Measurements from ENCODE around the gene ACOT4. TPM values are rescaled to one million over a fixed set of nuclear protein-coding genes. Genes with fewer than 3 reads are reported as not detected.
A peak's percentile ranks its signal among the peaks of the same experiment; 100 is the strongest.
"Not testable (repeated sequence)": the region's sequence is repeated elsewhere in the genome, so short reads cannot be mapped to it uniquely, and the experiment has no call there.

The ACOT4 gene
- total RNA-seq, 1 donor from 2014 or later, result 0.26 TPM

DNA sequence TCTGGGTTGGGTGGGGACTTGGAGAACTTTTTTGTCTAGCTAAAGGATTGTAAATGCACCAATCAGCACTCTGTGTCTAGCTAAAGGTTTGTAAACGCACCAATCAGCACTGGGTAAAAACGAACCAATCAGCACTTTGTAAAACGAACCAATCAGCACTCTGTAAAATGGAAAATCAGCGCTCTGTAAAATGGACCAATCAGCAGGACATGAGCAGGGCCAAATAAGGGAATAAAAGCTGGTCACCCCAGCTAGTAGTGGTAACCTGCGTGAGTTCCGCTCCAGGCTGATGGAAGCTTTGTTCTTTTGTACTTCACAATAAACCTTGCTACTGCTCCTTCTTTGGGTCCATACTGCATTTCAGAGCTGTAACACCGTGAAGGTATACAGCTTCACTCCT lies 24.3 kb upstream of the ACOT4 start:
- FAIRE-seq (no peak), DNase-seq (ENCODE audit: low read depth) (no peak)
- H3K4me3 ChIP-seq (ENCODE audit: low read depth, low read length), result no peak overlapping the region
- no peaks in the 10 kb centered on the region for H3K36me3 ChIP-seq (ENCODE audit: control insufficient read depth, insufficient read depth, low read length)
- TF ChIP-seq, protein P1, sequence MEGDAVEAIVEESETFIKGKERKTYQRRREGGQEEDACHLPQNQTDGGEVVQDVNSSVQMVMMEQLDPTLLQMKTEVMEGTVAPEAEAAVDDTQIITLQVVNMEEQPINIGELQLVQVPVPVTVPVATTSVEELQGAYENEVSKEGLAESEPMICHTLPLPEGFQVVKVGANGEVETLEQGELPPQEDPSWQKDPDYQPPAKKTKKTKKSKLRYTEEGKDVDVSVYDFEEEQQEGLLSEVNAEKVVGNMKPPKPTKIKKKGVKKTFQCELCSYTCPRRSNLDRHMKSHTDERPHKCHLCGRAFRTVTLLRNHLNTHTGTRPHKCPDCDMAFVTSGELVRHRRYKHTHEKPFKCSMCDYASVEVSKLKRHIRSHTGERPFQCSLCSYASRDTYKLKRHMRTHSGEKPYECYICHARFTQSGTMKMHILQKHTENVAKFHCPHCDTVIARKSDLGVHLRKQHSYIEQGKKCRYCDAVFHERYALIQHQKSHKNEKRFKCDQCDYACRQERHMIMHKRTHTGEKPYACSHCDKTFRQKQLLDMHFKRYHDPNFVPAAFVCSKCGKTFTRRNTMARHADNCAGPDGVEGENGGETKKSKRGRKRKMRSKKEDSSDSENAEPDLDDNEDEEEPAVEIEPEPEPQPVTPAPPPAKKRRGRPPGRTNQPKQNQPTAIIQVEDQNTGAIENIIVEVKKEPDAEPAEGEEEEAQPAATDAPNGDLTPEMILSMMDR (IDR thresholded peaks at IDR 0.05; ENCODE audit: insufficient read depth, low read length, severe bottlenecking), result no peak
- H3K27me3 ChIP-seq (ENCODE audit: control insufficient read depth, insufficient read depth, low read length), result no peaks in the 10 kb centered on the region

DNA sequence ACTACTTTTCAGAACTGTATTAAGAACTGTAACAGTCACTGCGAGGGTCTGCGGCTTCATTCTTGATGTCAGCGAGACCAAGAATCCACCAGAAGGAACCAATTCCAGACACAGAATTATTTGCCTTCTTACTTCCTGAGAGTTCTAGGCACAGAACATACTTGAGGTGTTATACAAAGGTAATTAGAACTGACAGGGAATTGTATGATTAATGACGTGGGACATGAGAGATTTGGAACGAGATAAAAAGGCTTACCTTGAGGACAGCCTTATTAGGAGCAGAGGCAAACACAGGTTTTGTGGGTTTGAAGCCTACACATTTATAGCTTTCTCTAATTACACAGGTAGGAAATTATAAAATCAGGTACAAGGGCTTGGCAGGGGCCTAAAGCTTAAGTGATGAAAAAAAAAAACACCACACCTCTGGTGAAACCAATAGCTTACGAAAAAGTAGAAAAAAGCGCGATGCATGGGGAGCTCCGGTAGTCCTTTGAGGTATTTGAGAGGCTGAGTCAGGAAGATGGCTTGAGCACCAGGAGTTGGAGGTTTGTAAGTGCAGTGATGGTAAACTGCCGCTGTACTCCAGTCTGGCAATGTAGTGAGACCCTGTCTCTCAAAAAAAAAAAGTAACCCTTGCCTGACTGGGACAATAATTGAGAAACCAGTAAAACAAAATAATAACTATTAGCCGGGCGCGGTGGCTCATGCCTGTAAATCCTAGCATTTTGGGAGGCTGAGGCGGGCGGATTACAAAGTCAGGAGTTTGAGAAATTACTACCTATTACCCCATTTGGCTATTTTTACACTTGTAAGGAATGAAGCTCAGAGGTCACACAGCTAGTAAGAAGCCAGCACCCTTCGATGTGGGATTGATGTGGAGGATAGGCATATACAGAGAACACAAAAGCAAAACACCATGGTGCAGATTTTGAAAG lies 23.5 kb upstream of the ACOT4 start:
- FAIRE-seq (no peak), DNase-seq (ENCODE audit: low read depth) (peak; percentile 17)
- no peaks in the 10 kb centered on the region for H3K36me3 ChIP-seq (ENCODE audit: control insufficient read depth, insufficient read depth, low read length)
- peak overlapping the region; percentile 49 for H3K4me3 ChIP-seq (ENCODE audit: low read depth, low read length)
- no peaks in the 10 kb centered on the region for H3K27me3 ChIP-seq (ENCODE audit: control insufficient read depth, insufficient read depth, low read length)
- TF ChIP-seq, protein P1 (IDR thresholded peaks at IDR 0.05; ENCODE audit: insufficient read depth, low read length, severe bottlenecking), result no peak

DNA sequence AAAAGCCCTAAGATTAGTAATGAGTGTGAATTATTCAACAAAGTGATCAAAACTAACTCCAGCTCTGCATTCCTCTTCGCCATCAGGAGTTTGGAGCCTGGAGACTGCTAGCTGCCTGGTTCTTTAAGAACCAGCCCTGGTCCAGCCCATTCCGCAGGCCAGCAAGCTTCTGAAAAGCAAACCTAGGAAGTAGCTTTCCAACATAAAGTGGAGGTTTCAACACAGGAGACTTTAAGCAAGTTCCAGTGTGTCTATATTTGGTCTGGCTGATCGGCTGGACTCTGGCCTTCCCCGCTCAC lies 22.8 kb upstream of the ACOT4 start:
- H3K4me3 ChIP-seq (ENCODE audit: low read depth, low read length), result peak overlapping the region; percentile 49
- FAIRE-seq; DNase-seq (ENCODE audit: low read depth): not testable (repeated sequence)

DNA sequence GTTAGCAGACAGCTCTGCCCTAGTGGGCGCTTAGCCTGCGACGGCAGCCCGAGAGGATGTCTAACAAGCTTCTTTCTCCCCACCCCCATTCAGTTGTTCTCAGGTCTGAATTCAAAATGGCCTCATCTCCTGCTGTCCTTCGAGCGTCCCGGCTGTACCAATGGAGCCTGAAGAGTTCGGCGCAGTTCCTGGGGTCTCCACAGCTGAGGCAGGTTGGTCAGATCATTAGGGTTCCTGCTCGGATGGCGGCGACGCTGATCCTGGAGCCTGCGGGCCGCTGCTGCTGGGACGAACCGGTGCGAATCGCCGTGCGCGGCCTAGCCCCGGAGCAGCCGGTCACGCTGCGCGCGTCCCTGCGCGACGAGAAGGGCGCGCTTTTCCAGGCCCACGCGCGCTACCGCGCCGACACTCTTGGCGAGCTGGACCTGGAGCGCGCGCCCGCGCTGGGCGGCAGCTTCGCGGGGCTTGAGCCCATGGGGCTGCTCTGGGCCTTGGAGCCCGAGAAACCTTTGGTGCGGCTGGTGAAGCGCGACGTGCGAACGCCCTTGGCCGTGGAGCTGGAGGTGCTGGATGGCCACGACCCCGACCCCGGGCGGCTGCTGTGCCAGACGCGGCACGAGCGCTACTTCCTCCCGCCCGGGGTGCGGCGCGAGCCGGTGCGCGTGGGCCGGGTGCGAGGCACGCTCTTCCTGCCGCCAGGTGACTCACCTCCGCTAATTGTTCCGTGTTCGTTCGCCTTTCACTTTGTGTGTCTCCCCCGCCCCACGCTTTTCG lies 22.3 kb upstream of the ACOT4 start, which contains the start of gene ACOT2:
TSS of gene ACOT2 (plus strand) at position 29 of the 774 bp plus-strand sequence. CDS start at position 57, 28 bp downstream.
- DNase-seq (ENCODE audit: low read depth), result peak; percentile 68
- FAIRE-seq, result not testable (repeated sequence)

More for the DNA sequence above, 22.8 kb upstream of the ACOT4 start:
- not testable (repeated sequence) for H3K27me3 ChIP-seq (ENCODE audit: control insufficient read depth, insufficient read depth, low read length); H3K36me3 ChIP-seq (ENCODE audit: control insufficient read depth, insufficient read depth, low read length)

DNA sequence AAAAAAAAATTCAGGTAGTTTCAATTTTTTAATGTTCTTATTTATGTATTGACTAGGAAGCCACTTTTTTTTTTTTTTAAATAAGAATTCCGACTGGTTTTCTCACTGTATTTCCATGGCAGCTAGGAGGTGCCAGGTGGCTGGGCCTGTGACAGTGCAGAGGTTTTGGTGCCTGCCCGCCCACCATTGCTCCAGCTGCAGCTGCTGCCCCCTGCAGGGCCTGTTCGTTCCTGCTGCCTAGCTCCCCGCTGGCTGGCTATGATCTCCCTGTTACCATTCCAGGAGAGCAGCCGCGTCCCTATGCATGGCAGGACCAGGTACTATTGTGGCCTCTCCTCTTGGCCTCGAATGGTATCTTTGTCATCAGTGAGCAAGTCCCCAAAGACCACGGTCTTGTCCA lies 20.8 kb upstream of the ACOT4 start:
- not testable (repeated sequence) for H3K27me3 ChIP-seq (ENCODE audit: control insufficient read depth, insufficient read depth, low read length); H3K4me3 ChIP-seq (ENCODE audit: low read depth, low read length); H3K36me3 ChIP-seq (ENCODE audit: control insufficient read depth, insufficient read depth, low read length); FAIRE-seq
- DNase-seq (ENCODE audit: low read depth), result peak; percentile 21
- TF ChIP-seq, protein P1 (IDR thresholded peaks at IDR 0.05; ENCODE audit: insufficient read depth, low read length, severe bottlenecking), result peak; percentile 44

More for the DNA sequence above, 22.3 kb upstream of the ACOT4 start, which contains the start of gene ACOT2:
- TF ChIP-seq, protein P1 (IDR thresholded peaks at IDR 0.05; ENCODE audit: insufficient read depth, low read length, severe bottlenecking), result peak; percentile 1
- H3K36me3 ChIP-seq (ENCODE audit: control insufficient read depth, insufficient read depth, low read length); H3K27me3 ChIP-seq (ENCODE audit: control insufficient read depth, insufficient read depth, low read length): not testable (repeated sequence)
- peak within 1 kb of the TSS; percentile 49 for H3K4me3 ChIP-seq (ENCODE audit: low read depth, low read length)

DNA sequence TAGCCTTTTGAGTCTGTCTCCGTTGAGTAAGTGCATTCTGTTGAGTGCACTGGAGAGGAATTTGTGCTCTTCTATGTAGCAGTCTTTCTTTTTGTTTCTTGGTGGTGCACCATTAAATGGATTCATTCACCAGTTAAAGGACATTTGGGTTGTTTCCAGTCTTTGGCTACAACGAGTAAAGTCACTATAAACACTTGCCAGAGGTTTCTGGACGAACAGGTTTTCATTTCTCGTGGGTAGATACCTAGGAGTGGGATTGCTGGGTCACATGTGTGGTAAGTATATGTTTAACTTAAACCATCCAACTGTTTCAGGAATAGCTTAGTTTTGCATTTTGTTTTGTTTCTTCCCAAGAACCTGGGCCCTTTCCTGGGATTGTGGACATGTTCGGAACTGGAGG lies 18.6 kb upstream of the ACOT4 start:
- H3K4me3 ChIP-seq (ENCODE audit: low read depth, low read length); H3K27me3 ChIP-seq (ENCODE audit: control insufficient read depth, insufficient read depth, low read length); FAIRE-seq; DNase-seq (ENCODE audit: low read depth); H3K36me3 ChIP-seq (ENCODE audit: control insufficient read depth, insufficient read depth, low read length): not testable (repeated sequence)

DNA sequence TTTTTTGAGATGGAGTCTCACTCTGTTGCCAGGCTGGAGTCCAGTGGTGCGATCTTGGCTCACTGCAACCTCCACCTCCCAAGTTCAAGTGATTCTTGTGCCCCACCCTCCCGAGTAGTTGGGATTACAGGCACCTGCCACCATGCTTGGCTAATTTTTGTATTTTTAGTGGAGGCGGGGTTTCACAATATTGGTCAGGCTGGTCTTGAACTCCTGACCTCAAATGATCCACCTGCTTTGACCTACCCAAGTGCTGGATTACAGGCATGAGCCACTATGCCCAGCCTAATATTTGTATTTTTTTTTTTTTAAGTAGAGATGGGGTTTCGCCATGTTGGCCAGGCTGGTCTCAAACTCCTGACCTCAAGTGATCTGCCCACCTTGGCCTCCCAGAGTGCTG lies 17.9 kb upstream of the ACOT4 start:
- not testable (repeated sequence) for H3K4me3 ChIP-seq (ENCODE audit: low read depth, low read length); FAIRE-seq; DNase-seq (ENCODE audit: low read depth); H3K27me3 ChIP-seq (ENCODE audit: control insufficient read depth, insufficient read depth, low read length); H3K36me3 ChIP-seq (ENCODE audit: control insufficient read depth, insufficient read depth, low read length)

DNA sequence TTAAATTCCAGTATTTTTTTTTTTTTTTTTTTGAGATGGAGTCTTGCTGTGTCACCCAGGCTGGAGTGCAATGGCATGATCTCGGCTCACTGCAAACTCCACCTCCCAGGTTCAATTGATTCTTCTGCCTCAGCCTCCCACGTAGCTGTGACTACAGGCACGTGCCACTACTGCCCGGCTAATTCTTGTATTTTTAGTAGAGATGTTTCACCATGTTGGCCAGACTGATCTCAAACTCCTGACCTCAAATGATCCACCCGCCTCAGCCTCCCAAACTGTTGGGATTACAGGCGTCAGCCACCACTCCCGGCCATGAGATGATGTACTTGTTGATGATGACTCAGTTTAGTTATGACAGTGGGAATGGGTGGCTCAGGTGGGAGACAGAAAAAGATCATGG lies 17.4 kb upstream of the ACOT4 start:
- not testable (repeated sequence) for H3K27me3 ChIP-seq (ENCODE audit: control insufficient read depth, insufficient read depth, low read length); H3K36me3 ChIP-seq (ENCODE audit: control insufficient read depth, insufficient read depth, low read length); H3K4me3 ChIP-seq (ENCODE audit: low read depth, low read length); FAIRE-seq; DNase-seq (ENCODE audit: low read depth)
